Naive thymus-derived CD4-positive, alpha-beta T cell (primary cell): Measurements from ENCODE around the gene ACSL3. TPM values are rescaled to one million over a fixed set of nuclear protein-coding genes. Genes with fewer than 3 reads are reported as not detected.

Experiments
- ATAC-seq: fragments of 150-1000 bp; cut with Tn5 transposase; 2 replicates; pipeline ENCODE4 v1.10.0; 2021; ENCODE audit warnings: mild to moderate bottlenecking, moderate library complexity
- CTCF ChIA-PET: fragments of 350-600 bp; sonication (Branson Sonifier 250); formaldehyde crosslinking; loops from one replicate; lab custom pipeline; 2021; ENCODE audit warnings: antibody characterized with exemption; lab: Charles Lee
- POLR2A ChIA-PET: fragments of 350-600 bp; sonication (Branson Sonifier 250); formaldehyde crosslinking; loops from one replicate; lab custom pipeline; 2021; ENCODE audit warnings: antibody characterized with exemption, inconsistent platforms; lab: Charles Lee
- DNase-seq, 9 donors: peaks; one replicate each; pipeline versions ENCODE4 v3.0.0 to v3.0.0-alpha.2; 2020 to 2022; ENCODE audit warnings: mixed read lengths in 1 of 9
- H3K27ac ChIP-seq: one replicate; pipeline ENCODE4 v1.7.0; 2013; ENCODE audit warnings: mild to moderate bottlenecking, low read depth, low read length, moderate library complexity
- H3K27me3 ChIP-seq, 2 donors: one replicate each; pipeline ENCODE4 v1.7.0; 2013; ENCODE audit warnings: low read length in 2 of 2, mild to moderate bottlenecking in 2 of 2, moderate library complexity in 2 of 2; ENCODE audit not compliant: control insufficient read depth in 2 of 2, insufficient read depth in 2 of 2
- H3K36me3 ChIP-seq, 3 experiments: 1 replicate in 2 of 3; 2 replicates in 1 of 3; pipeline ENCODE4 v1.7.0; 2013; ENCODE audit warnings: low read length in 3 of 3, mild to moderate bottlenecking in 3 of 3, moderate library complexity in 1 of 3; ENCODE audit not compliant: insufficient read depth in 3 of 3, control insufficient read depth in 2 of 3
- H3K4me1 ChIP-seq, 2 donors: one replicate each; pipeline ENCODE4 v1.7.0; 2013; ENCODE audit warnings: low read length in 2 of 2, mild to moderate bottlenecking in 2 of 2, moderate library complexity in 1 of 2; ENCODE audit not compliant: control insufficient read depth in 2 of 2, insufficient read depth in 2 of 2
- H3K4me3 ChIP-seq: 2 replicates; pipeline ENCODE4 v1.7.0; 2013; ENCODE audit warnings: mild to moderate bottlenecking, low read length
- H3K9me3 ChIP-seq, 3 experiments: 1 replicate in 2 of 3; 2 replicates in 1 of 3; pipeline ENCODE4 v1.7.0; 2013; ENCODE audit warnings: low read length in 3 of 3; ENCODE audit not compliant: control insufficient read depth in 2 of 3
- H3K27ac Mint-ChIP-seq, 9 donors: one replicate each; pipeline ENCODE4 v1.8.0; 2020 to 2022; ENCODE audit warnings: mixed read lengths in 9 of 9, mild to moderate bottlenecking in 8 of 9, moderate library complexity in 5 of 9, inconsistent platforms in 2 of 9
- H3K27me3 Mint-ChIP-seq, 5 donors: one replicate each; pipeline ENCODE4 v1.8.0; 2021 to 2022; ENCODE audit warnings: mixed read lengths in 5 of 5, mild to moderate bottlenecking in 1 of 5
- H3K36me3 Mint-ChIP-seq, 5 donors: one replicate each; pipeline ENCODE4 v1.8.0; 2020 to 2022; ENCODE audit warnings: mixed read lengths in 5 of 5, mild to moderate bottlenecking in 3 of 5, inconsistent platforms in 1 of 5
- H3K4me1 Mint-ChIP-seq, 7 donors: one replicate each; pipeline ENCODE4 v1.8.0; 2020 to 2022; ENCODE audit warnings: mixed read lengths in 7 of 7, mild to moderate bottlenecking in 3 of 7, inconsistent platforms in 1 of 7
- H3K4me3 Mint-ChIP-seq, 10 donors: one replicate each; pipeline ENCODE4 v1.8.0; 2020 to 2022; ENCODE audit warnings: mild to moderate bottlenecking in 10 of 10, mixed read lengths in 10 of 10, moderate library complexity in 6 of 10, inconsistent platforms in 2 of 10
- H3K9me3 Mint-ChIP-seq, 11 donors: one replicate each; pipeline ENCODE4 v1.8.0; 2020 to 2022; ENCODE audit warnings: mixed read lengths in 11 of 11, mild to moderate bottlenecking in 4 of 11, inconsistent platforms in 1 of 11, moderate library complexity in 1 of 11
- intact Hi-C, 2 donors: fragments of 100-400 bp; cut with micrococcal nuclease; formaldehyde crosslinking; loops; one replicate each; pipeline ENCODE4 v1.15.1; 2023
- polyA plus RNA-seq, 2 donors: library from polyadenylated mRNA; unstranded; fragments of 300-500 nt; fragmentation: Illumina TruSeq; gene quantifications; one replicate each; pipeline ENCODE4 v1.2.3, GENCODE V29; 2021
- total RNA-seq, 6 experiments: library from RNA in 5 of 6; stranded (reverse) in 5 of 6; gene quantifications; 1 replicate in 5 of 6; 2 replicates in 1 of 6; pipeline ENCODE4 v1.2.3 and lab custom pipeline; 2021 to 2026

ACSL3 gene
- total and polyA plus RNA-seq, 7 experiments from 2014 or later: 21.7 to 69.6 (median 40.5) TPM

GRCh38 chr2:222827417-222827816 lies 33.4 kb upstream of the ACSL3 start:
- ChIA-PET POLR2A (no interaction called here), CTCF (no interaction called here)
- Mint-ChIP-seq H3K9me3 (no peaks in the 10 kb centered on the region), H3K36me3 (no peaks in the 10 kb centered on the region), H3K27me3 (peaks cover 0 to 18% (median 8%) of the 10 kb centered on the region in 5 donors), H3K27ac (no peak overlapping the region), H3K4me3 (no peak overlapping the region), H3K4me1 (peaks cover 0 to 3% (median 0%) of the 10 kb centered on the region in 7 donors)
- ATAC-seq (no peak), DNase-seq (no peak)
- Histone ChIP-seq H3K4me1 (no peaks in the 10 kb centered on the region), H3K9me3 (no peaks in the 10 kb centered on the region), H3K4me3 (no peak overlapping the region), H3K27me3 (no peaks in the 10 kb centered on the region), H3K27ac (no peak overlapping the region), H3K36me3 (no peaks in the 10 kb centered on the region)
- intact Hi-C loops: no loop called here

- no peak overlapping the region for H3K4me3 ChIP-seq
- Mint-ChIP-seq H3K36me3 (no peaks in the 10 kb centered on the region), H3K4me1 (peaks cover 0 to 3% (median 0%) of the 10 kb centered on the region in 7 donors), H3K27ac (no peak overlapping the region), H3K4me3 (no peak overlapping the region), H3K9me3 (no peaks in the 10 kb centered on the region), H3K27me3 (peaks cover 0 to 22% (median 8%) of the 10 kb centered on the region in 5 donors)
- H3K4me1 ChIP-seq: no peaks in the 10 kb centered on the region
- no peaks in the 10 kb centered on the region for H3K9me3 ChIP-seq
- ChIA-PET POLR2A (interaction anchor here (0.9 kb wide), 1 partner anchor 112 kb away, joined by 5 read pairs; no protein-coding TSS in a partner anchor), CTCF (no interaction called here)
- DNase-seq: no peak
- intact Hi-C loops: no loop called here
- no peaks in the 10 kb centered on the region for H3K27me3 ChIP-seq
- no peak for ATAC-seq
- no peak overlapping the region for H3K27ac ChIP-seq
- no peaks in the 10 kb centered on the region for H3K36me3 ChIP-seq
These were observed 32.3 kb upstream of the ACSL3 start for GRCh38 chr2:222828572-222828971.

- DNase-seq (no peak), ATAC-seq (no peak)
- POLR2A ChIA-PET: no interaction called here
- H3K27me3 ChIP-seq: no peaks in the 10 kb centered on the region
- no peak overlapping the region for H3K4me3 ChIP-seq
- peaks cover 0 to 3% (median 0%) of the 10 kb centered on the region in 7 donors for H3K4me1 Mint-ChIP-seq
- no peaks in the 10 kb centered on the region for H3K9me3 Mint-ChIP-seq
- CTCF ChIA-PET: no interaction called here
- H3K4me1 ChIP-seq: no peaks in the 10 kb centered on the region
- H3K27me3 Mint-ChIP-seq: peaks cover 0 to 24% (median 13%) of the 10 kb centered on the region in 5 donors
- no peak overlapping the region for H3K27ac Mint-ChIP-seq
- H3K36me3 ChIP-seq: no peaks in the 10 kb centered on the region
- no peaks in the 10 kb centered on the region for H3K36me3 Mint-ChIP-seq
- no peaks in the 10 kb centered on the region for H3K9me3 ChIP-seq
- H3K4me3 Mint-ChIP-seq: no peak overlapping the region
- H3K27ac ChIP-seq: no peak overlapping the region
- intact Hi-C loops: no loop called here
These were observed 30.7 kb upstream of the ACSL3 start for GRCh38 chr2:222830164-222830563.

DNA sequence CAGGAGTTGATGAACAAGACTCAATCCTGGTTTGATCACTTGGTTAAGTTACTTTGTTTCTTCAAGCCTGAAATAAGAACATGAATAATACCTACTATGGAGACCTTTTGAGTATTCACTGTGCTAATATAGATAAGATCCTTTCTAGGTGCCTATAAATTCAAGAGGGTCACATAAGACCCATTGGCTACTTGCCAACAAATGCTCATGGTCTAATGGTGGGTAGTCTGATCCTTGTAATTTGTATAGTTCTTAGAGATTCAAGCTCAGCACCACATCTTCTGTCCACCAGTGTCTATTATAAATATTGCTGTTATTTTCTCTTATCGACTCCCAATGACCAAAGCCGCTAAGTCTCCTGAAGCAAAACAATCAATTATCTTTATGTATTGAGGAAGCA lies 27.4 kb upstream of the ACSL3 start:
- Mint-ChIP-seq H3K9me3 (no peaks in the 10 kb centered on the region), H3K4me3 (no peak overlapping the region), H3K4me1 (peaks cover 0 to 3% (median 0%) of the 10 kb centered on the region in 7 donors), H3K27me3 (peaks cover 6 to 30% (median 12%) of the 10 kb centered on the region in 5 donors), H3K27ac (no peak overlapping the region), H3K36me3 (peaks cover 0 to 7% (median 0%) of the 10 kb centered on the region in 5 donors)
- no peak for DNase-seq
- H3K4me1 ChIP-seq: no peaks in the 10 kb centered on the region
- no peak overlapping the region for H3K4me3 ChIP-seq
- ATAC-seq: no peak
- CTCF ChIA-PET: no interaction called here
- no peaks in the 10 kb centered on the region for H3K27me3 ChIP-seq
- H3K36me3 ChIP-seq: no peaks in the 10 kb centered on the region
- no peak overlapping the region for H3K27ac ChIP-seq
- POLR2A ChIA-PET: no interaction called here
- intact Hi-C loops: no loop called here
- no peaks in the 10 kb centered on the region for H3K9me3 ChIP-seq

GRCh38 chr2:222835143-222835822 lies 25.6 kb upstream of the ACSL3 start:
- no peaks in the 10 kb centered on the region for H3K9me3 Mint-ChIP-seq
- no peaks in the 10 kb centered on the region for H3K4me1 ChIP-seq
- POLR2A ChIA-PET: no interaction called here
- CTCF ChIA-PET: no interaction called here
- H3K4me3 Mint-ChIP-seq: no peak overlapping the region
- ATAC-seq: no peak
- intact Hi-C loops: no loop called here
- peaks cover 0 to 7% (median 0%) of the 10 kb centered on the region in 5 donors for H3K36me3 Mint-ChIP-seq
- no peak overlapping the region for H3K27ac ChIP-seq
- H3K9me3 ChIP-seq: no peaks in the 10 kb centered on the region
- H3K4me1 Mint-ChIP-seq: peaks cover 0 to 4% (median 3%) of the 10 kb centered on the region in 7 donors
- no peak overlapping the region for H3K4me3 ChIP-seq
- H3K27me3 ChIP-seq: no peaks in the 10 kb centered on the region
- H3K36me3 ChIP-seq: no peaks in the 10 kb centered on the region
- no peak overlapping the region for H3K27ac Mint-ChIP-seq
- DNase-seq: no peak
- H3K27me3 Mint-ChIP-seq: peaks cover 4 to 23% (median 12%) of the 10 kb centered on the region in 5 donors

DNA sequence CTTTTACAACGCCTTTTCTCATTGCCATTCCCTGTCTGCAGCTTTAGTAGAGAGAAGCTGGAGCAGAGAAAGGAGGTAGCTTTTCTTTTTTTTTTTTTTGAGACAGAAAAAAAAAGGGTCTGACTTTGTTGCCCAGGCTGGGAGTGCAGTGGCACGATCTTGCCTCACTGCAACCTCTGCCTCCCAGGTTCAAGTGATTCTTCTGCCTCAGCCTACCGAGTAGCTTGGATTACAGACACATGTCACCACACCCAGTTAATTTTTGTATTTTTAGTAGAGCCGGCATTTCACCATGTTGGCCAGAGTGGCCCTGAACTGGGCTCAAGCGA lies 25.0 kb upstream of the ACSL3 start:
- Histone ChIP-seq H3K27ac (no peak overlapping the region), H3K36me3 (no peaks in the 10 kb centered on the region), H3K4me1 (no peaks in the 10 kb centered on the region), H3K27me3 (no peaks in the 10 kb centered on the region), H3K9me3 (no peaks in the 10 kb centered on the region), H3K4me3 (no peak overlapping the region)
- H3K4me3 Mint-ChIP-seq: no peak overlapping the region
- POLR2A ChIA-PET: no interaction called here
- CTCF ChIA-PET: no interaction called here
- DNase-seq (no peak), ATAC-seq (no peak)
- H3K9me3 Mint-ChIP-seq: no peaks in the 10 kb centered on the region
- H3K4me1 Mint-ChIP-seq: peaks cover 0 to 9% (median 7%) of the 10 kb centered on the region in 7 donors
- H3K27me3 Mint-ChIP-seq: peaks cover 4 to 24% (median 12%) of the 10 kb centered on the region in 5 donors
- no peak overlapping the region for H3K27ac Mint-ChIP-seq
- intact Hi-C loops: no loop called here
- H3K36me3 Mint-ChIP-seq: peaks cover 0 to 7% (median 0%) of the 10 kb centered on the region in 5 donors

- H3K27me3 Mint-ChIP-seq: peaks cover 4 to 24% (median 12%) of the 10 kb centered on the region in 5 donors
- H3K4me3 Mint-ChIP-seq: no peak overlapping the region
- POLR2A ChIA-PET: no interaction called here
- CTCF ChIA-PET: no interaction called here
- Histone ChIP-seq H3K27me3 (no peaks in the 10 kb centered on the region), H3K9me3 (no peaks in the 10 kb centered on the region), H3K4me1 (no peaks in the 10 kb centered on the region), H3K36me3 (no peaks in the 10 kb centered on the region), H3K4me3 (no peak overlapping the region), H3K27ac (no peak overlapping the region)
- H3K36me3 Mint-ChIP-seq: peaks cover 0 to 7% (median 0%) of the 10 kb centered on the region in 5 donors
- ATAC-seq (no peak), DNase-seq (no peak)
- H3K4me1 Mint-ChIP-seq: peaks cover 0 to 21% (median 13%) of the 10 kb centered on the region in 7 donors
- H3K27ac Mint-ChIP-seq: no peak overlapping the region
- H3K9me3 Mint-ChIP-seq: no peaks in the 10 kb centered on the region
- intact Hi-C loops: no loop called here
These were observed 23.2 kb upstream of the ACSL3 start for GRCh38 chr2:222837643-222838056.
